Small intestine (tissue), 7 donors: ENCODE data around the gene RGS12. TPM values are rescaled to one million over a fixed set of nuclear protein-coding genes. Genes with fewer than 3 reads are reported as not detected.
A peak's percentile ranks its signal among the peaks of the same experiment; 100 is the strongest.

Experiments
- DNase-seq, 2 donors: peaks; one replicate each; pipeline versions ENCODE4 v3.0.0 to v3.0.0-alpha.2; 2013
- FAIRE-seq: peaks from 2 replicates; lab custom pipeline; 2012; peaks lifted over from hg19 to GRCh38; lab: Jason Lieb, UNC
- H3K27ac ChIP-seq, 3 donors: one replicate each; pipeline ENCODE4 v1.5.1; 2013; ENCODE audit warnings: low read length in 2 of 3, mild to moderate bottlenecking in 2 of 3, control low read depth in 1 of 3, inconsistent platforms in 1 of 3, low read depth in 1 of 3, moderate library complexity in 1 of 3
- H3K27me3 ChIP-seq, 3 donors: one replicate each; pipeline ENCODE4 v1.6.1; 2013; ENCODE audit warnings: low read length in 3 of 3, inconsistent platforms in 1 of 3; ENCODE audit not compliant: control insufficient read depth in 3 of 3, insufficient read depth in 3 of 3
- H3K36me3 ChIP-seq, 3 donors: one replicate each; pipeline ENCODE4 v1.6.1; 2013; ENCODE audit warnings: low read length in 3 of 3, inconsistent platforms in 1 of 3, low read depth in 1 of 3, mild to moderate bottlenecking in 1 of 3, moderate library complexity in 1 of 3; ENCODE audit not compliant: control insufficient read depth in 3 of 3, insufficient read depth in 2 of 3
- H3K4me1 ChIP-seq, 3 donors: one replicate each; pipeline ENCODE4 v1.6.1; 2013; ENCODE audit warnings: low read length in 2 of 3, inconsistent platforms in 1 of 3, low read depth in 1 of 3, mild to moderate bottlenecking in 1 of 3, moderate library complexity in 1 of 3; ENCODE audit not compliant: control insufficient read depth in 3 of 3, insufficient read depth in 2 of 3
- H3K4me3 ChIP-seq, 3 donors: one replicate each; pipeline ENCODE4 v1.5.1; 2013; ENCODE audit warnings: low read length in 3 of 3, control low read depth in 1 of 3, inconsistent platforms in 1 of 3, low read depth in 1 of 3, mild to moderate bottlenecking in 1 of 3, moderate library complexity in 1 of 3
- H3K9me3 ChIP-seq, 2 donors: one replicate each; pipeline ENCODE4 v1.6.1; 2013; ENCODE audit warnings: low read depth in 1 of 2, low read length in 1 of 2; ENCODE audit not compliant: control insufficient read depth in 2 of 2, insufficient read depth in 1 of 2
- WGBS, 3 donors: extraction: QIAGEN DNeasy Blood & Tissue Kit; methylation state at CpG; one replicate each; pipeline ENCODE4 v1.1.7; 2013; 5-methylcytosine and 5-hydroxymethylcytosine counted together
- polyA plus RNA-seq, 4 donors: library from polyadenylated mRNA; stranded (reverse) in 3 of 4; unstranded in 1 of 4; fragments of 200-250 nt in 3 of 4; fragments of 120-200 nt in 1 of 4; gene quantifications; one replicate each; pipeline versions ENCODE4 v1.2.1 to v1.2.3, GENCODE V29; 2013
- donor health status: healthy with polysubstance abuse.
- donor health status: control.
- donor health status: control.
- donor health status: Bipolar disorder and iron deficiency.
- donor health status: healthy.

Gene RGS12
- polyA plus RNA-seq, 4 donors: 6.5 to 28.9 (median 12.6) TPM

DNA sequence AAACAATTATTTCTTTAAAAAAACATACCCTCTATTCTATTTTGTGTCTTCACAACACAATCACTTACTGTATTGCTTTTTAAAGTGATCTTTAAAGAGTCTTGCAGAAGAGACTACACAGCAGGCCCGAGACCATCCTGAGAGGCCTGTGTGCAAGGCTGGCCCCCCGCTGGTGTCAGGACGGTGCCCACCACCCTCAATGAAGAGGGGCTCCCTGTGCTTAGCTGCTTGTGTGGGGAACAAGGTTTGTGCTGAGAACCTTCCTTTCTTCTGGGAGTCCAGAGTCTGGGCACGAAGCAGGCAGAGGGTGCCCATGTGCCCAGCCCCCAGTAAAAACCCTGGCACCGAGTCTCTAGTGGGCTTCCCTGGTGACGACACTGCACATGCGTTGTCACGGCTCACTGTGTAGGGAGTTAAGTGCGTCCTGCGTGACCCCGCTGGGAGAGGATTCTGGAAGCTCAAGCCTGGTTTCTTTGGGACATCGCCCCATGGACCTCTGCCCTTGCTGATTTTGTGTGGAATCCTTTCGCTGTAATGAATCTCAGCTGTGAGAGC is 22.0 kb downstream of the RGS12 start:
- no peak for FAIRE-seq

DNA sequence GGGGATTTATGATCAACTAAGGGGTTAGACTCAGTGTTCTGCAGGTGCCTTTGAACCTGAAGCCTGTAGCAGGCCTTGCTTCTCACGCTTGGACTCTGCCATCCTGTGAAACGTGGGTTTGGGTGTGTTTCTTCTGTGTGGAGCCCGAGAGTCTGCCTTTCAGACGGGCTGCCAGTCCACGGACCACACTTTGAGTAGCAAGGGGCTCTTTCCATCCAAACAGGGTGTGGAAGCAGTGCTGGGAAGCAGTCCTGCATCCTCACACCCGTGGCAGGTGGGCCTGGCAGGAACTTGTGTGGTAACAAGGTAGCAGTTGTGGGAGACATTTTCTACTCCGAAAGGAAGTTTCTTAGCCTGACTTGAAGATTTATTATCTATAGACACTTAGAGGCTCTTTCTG is 22.7 kb downstream of the RGS12 start:
- Histone ChIP-seq H3K4me1 (peaks cover 0 to 29% (median 0%) of the 10 kb centered on the region in 3 donors), H3K9me3 (no peaks in the 10 kb centered on the region), H3K27me3 (no peaks in the 10 kb centered on the region), H3K27ac (no peak overlapping the region), H3K36me3 (peaks cover 0 to 46% (median 0%) of the 10 kb centered on the region in 3 donors), H3K4me3 (no peak overlapping the region)
- 75 to 85% (median 84%) methylated on average over 7 of the region's 7 CpGs for WGBS, 3 donors
- no peak for FAIRE-seq
- no peak for DNase-seq

More for the DNA sequence above, 22.0 kb downstream of the RGS12 start:
- no peaks in the 10 kb centered on the region for H3K9me3 ChIP-seq
- H3K27ac ChIP-seq: no peak overlapping the region
- no peaks in the 10 kb centered on the region for H3K27me3 ChIP-seq
- peaks cover 0 to 46% (median 0%) of the 10 kb centered on the region in 3 donors for H3K36me3 ChIP-seq
- peaks cover 0 to 22% (median 0%) of the 10 kb centered on the region in 3 donors for H3K4me1 ChIP-seq
- DNase-seq: no peak
- 95 to 96% (median 96%) methylated on average over 13 of the region's 13 CpGs for WGBS, 3 donors
- H3K4me3 ChIP-seq: no peak overlapping the region

- 95 to 97% (median 96%) methylated on average over 18 of the region's 18 CpGs for WGBS, 3 donors
- Histone ChIP-seq H3K27ac (no peak overlapping the region), H3K4me3 (no peak overlapping the region), H3K9me3 (no peaks in the 10 kb centered on the region), H3K36me3 (peaks cover 0 to 50% (median 0%) of the 10 kb centered on the region in 3 donors), H3K27me3 (no peaks in the 10 kb centered on the region), H3K4me1 (peaks cover 0 to 35% (median 0%) of the 10 kb centered on the region in 3 donors)
- DNase-seq: no peak
- FAIRE-seq: no peak
Measured at GRCh38 chr4:3316146-3316545, 23.3 kb downstream of the RGS12 start.

- no peak for DNase-seq
- H3K9me3 ChIP-seq: no peaks in the 10 kb centered on the region
- no peaks in the 10 kb centered on the region for H3K27me3 ChIP-seq
- FAIRE-seq: no peak
- peaks cover 0 to 59% (median 0%) of the 10 kb centered on the region in 3 donors for H3K36me3 ChIP-seq
- no peak overlapping the region for H3K4me3 ChIP-seq
- peaks cover 0 to 31% (median 0%) of the 10 kb centered on the region in 3 donors for H3K4me1 ChIP-seq
- no peak overlapping the region for H3K27ac ChIP-seq
- WGBS, 3 donors: 95% methylated on average over 42 of the region's 42 CpGs
Measured at GRCh38 chr4:3317011-3317655, 24.3 kb downstream of the RGS12 start.

GRCh38 chr4:3317656-3318211 is 24.9 kb downstream of the RGS12 start:
- no peak for FAIRE-seq
- WGBS, 3 donors: 93 to 95% (median 94%) methylated on average over 22 of the region's 22 CpGs
- Histone ChIP-seq H3K27me3 (no peaks in the 10 kb centered on the region), H3K36me3 (peaks cover 0 to 60% (median 0%) of the 10 kb centered on the region in 3 donors), H3K27ac (no peak overlapping the region), H3K9me3 (no peaks in the 10 kb centered on the region), H3K4me3 (no peak overlapping the region), H3K4me1 (peaks cover 0 to 28% (median 0%) of the 10 kb centered on the region in 3 donors)
- no peak for DNase-seq

DNA sequence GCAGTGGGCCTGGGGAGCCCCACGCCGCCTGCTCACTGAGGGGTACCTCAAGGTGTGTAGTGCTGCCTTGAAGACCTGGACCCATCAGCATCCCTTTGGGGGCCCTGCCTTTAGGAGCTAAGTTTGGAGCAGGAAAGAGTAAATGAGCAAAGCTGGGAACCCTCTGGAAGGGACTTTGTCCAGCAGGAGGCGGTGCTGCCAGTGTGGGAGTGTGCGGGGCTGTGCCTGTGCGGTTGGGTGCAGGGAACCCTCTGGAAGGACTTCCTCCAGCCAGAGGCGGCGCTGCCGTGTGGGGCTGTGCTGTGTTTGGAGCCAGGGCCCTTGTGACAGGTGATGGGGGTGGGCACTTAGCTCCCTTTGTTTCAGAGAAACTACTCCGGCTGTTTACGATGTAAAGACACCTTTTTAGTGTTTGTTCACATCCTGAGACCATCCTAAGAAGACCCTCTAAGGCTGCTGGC is 25.8 kb downstream of the RGS12 start:
- H3K4me3 ChIP-seq: no peak overlapping the region
- no peaks in the 10 kb centered on the region for H3K9me3 ChIP-seq
- peaks cover 0 to 28% (median 0%) of the 10 kb centered on the region in 3 donors for H3K4me1 ChIP-seq
- WGBS, 3 donors: 70 to 80% (median 75%) methylated on average over 10 of the region's 10 CpGs
- H3K27ac ChIP-seq: no peak overlapping the region
- no peaks in the 10 kb centered on the region for H3K27me3 ChIP-seq
- FAIRE-seq: no peak
- peaks cover 0 to 58% (median 0%) of the 10 kb centered on the region in 3 donors for H3K36me3 ChIP-seq
- peak in 1 of 2 donors; percentile 26 for DNase-seq

GRCh38 chr4:3320361-3321023 is 27.7 kb downstream of the RGS12 start:
- no peaks in the 10 kb centered on the region for H3K9me3 ChIP-seq
- H3K36me3 ChIP-seq: peaks cover 0 to 61% (median 0%) of the 10 kb centered on the region in 3 donors
- peaks cover 0 to 28% (median 0%) of the 10 kb centered on the region in 3 donors for H3K4me1 ChIP-seq
- H3K4me3 ChIP-seq: no peak overlapping the region
- DNase-seq (peak in 1 of 2 donors; percentile 46), FAIRE-seq (no peak)
- no peaks in the 10 kb centered on the region for H3K27me3 ChIP-seq
- peak overlapping the region in 2 of 3 donors; percentile 2 to 40 for H3K27ac ChIP-seq
- WGBS, 3 donors: 77 to 81% (median 81%) methylated on average over 21 of the region's 21 CpGs

DNA sequence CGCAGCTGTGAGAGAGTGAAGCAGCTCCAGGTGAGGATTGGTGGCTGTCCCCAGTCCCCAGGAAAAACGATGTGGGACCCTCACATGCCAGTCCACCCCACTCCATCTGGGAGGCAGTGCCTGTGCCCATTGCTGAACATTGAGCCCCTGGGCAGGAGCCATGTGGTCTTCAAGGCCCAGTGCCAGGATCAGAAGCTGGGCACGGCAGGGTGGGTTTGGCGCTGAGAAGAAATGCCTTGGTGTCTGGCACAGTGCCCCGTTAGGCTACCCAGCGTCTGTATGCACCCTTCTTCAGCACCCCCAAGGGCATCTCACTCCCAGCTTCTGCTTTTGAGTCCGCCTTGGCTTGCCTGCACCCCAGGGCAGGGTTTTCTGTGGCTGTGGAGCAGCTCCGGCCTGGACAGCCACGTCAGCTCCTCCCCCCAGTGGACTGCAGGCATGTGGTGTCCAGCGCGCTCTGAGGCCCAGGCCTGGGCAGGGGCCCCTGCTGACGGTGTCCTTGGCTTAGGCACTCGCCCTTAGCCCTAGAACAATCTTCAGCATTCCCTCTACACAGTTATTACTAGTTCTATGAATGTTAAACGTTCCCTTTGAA is 28.6 kb downstream of the RGS12 start:
- no peak overlapping the region for H3K27ac ChIP-seq
- 72 to 83% (median 79%) methylated on average over 14 of the region's 14 CpGs for WGBS, 3 donors
- no peak for FAIRE-seq

More for the DNA sequence above, 28.6 kb downstream of the RGS12 start:
- Histone ChIP-seq H3K9me3 (no peaks in the 10 kb centered on the region), H3K36me3 (peaks cover 0 to 54% (median 0%) of the 10 kb centered on the region in 3 donors), H3K4me3 (no peak overlapping the region), H3K4me1 (peaks cover 0 to 28% (median 0%) of the 10 kb centered on the region in 3 donors), H3K27me3 (no peaks in the 10 kb centered on the region)
- DNase-seq: no peak
